Measurements from ENCODE around the gene PERCC1. TPM values are rescaled to one million over a fixed set of nuclear protein-coding genes. Genes with fewer than 3 reads are reported as not detected.

The PERCC1 gene
- total and polyA plus RNA-seq, 9 of the 15 experiments (the other 6 are each of a cell fraction or from before 2014, with no cell fraction given) = not detected

GRCh38 chr16:1459967-1460366 lies 29.1 kb downstream of the PERCC1 start:
- Histone ChIP-seq H3K9me1 (ENCODE audit: control insufficient read depth, insufficient read depth, low read length) (peaks cover 2% of the 10 kb centered on the region), H3K4me2 (ENCODE audit: insufficient read depth, low read length) (no peak overlapping the region), H3K27ac (ENCODE audit: extremely low read depth, low read depth, low read length) (no peak overlapping the region), H2AFZ (ENCODE audit: low read depth, low read length) (no peak overlapping the region), H3K9me3 (replicated peaks; ENCODE audit: control insufficient read depth, insufficient read depth, low read depth, low read length) (no peaks in the 10 kb centered on the region), H3K4me1 (replicated peaks in 1 of 2; ENCODE audit: control insufficient read depth in 2 of 2, insufficient read depth in 2 of 2, low read length in 2 of 2) (peaks cover 0 to 16% of the 10 kb centered on the region in 2 experiments; a peak in 2 of 5 replicates), H3K4me3 (no peak overlapping the region), H3K79me2 (ENCODE audit: control insufficient read depth, insufficient read depth, low read length) (no peaks in the 10 kb centered on the region), H3K36me3 (ENCODE audit: control insufficient read depth, insufficient read depth, low read length) (peaks cover 61% of the 10 kb centered on the region; the same call in 2 of the 3 replicates), H3K27me3 (ENCODE audit: control insufficient read depth in 2 of 2, insufficient read depth in 2 of 2, low read length in 2 of 2) (no peaks in the 10 kb centered on the region), H4K20me1 (replicated peaks; ENCODE audit: control insufficient read depth, insufficient read depth, low read length) (0 out of 2 replicates have a peak, but pooled peaks cover 5% of the 10 kb centered on the region), H3K9ac (ENCODE audit: insufficient read depth in 1 of 2, low read depth in 2 of 2, low read length in 2 of 2) (no peak overlapping the region; a peak in 1 of 4 replicates)
- DNase-seq (ENCODE audit: extremely low read depth in 1 of 4, low spot score in 3 of 4) (no peak), FAIRE-seq (no peak), ATAC-seq (no peak)
- 77% methylated on average over 8 of the region's 10 CpGs for WGBS (ENCODE audit: insufficient coverage, low coverage, missing lambda C conversion rate)
- ChIA-PET POLR2A (interaction anchor here (0.5 kb wide), 1 partner anchor 74 kb away, joined by 4 read pairs; no protein-coding TSS in a partner anchor), CTCF (ENCODE audit: low intra/inter-chr PET ratio) (no interaction called here)
- BruUV-seq (replicated peaks) = no TSS peak
- in situ Hi-C loops (cut with MboI) (no loop called here), intact Hi-C loops (cut with micrococcal nuclease) (no loop called here)
- TF ChIP-seq ETV5 (CRISPR knock-in tag; IDR thresholded peaks at IDR 0.05; ENCODE audit: low read depth) (no peak), GATAD2A (IDR thresholded peaks at IDR 0.05) (no peak), ZNF583 (CRISPR knock-in tag; IDR thresholded peaks at IDR 0.05) (no peak), EP400 (IDR thresholded peaks at IDR 0.05) (no peak), SMARCA5 (IDR thresholded peaks at IDR 0.05) (no peak), ZNF140 (CRISPR knock-in tag; IDR thresholded peaks at IDR 0.05) (no peak), SIN3B (IDR thresholded peaks at IDR 0.05; ENCODE audit: low read depth) (no peak), POU5F1 (IDR thresholded peaks at IDR 0.05; ENCODE audit: borderline replicate concordance, low read depth, low read length, partially characterized antibody) (no peak), DLX4 (CRISPR knock-in tag; IDR thresholded peaks at IDR 0.05) (no peak), SMC3 (conservative IDR thresholded peaks at IDR 0.05; ENCODE audit: insufficient read depth, low read depth, low read length) (no peak), MTA2 (IDR thresholded peaks at IDR 0.05; ENCODE audit: low read depth) (no peak), ZNF239 (CRISPR knock-in tag; IDR thresholded peaks at IDR 0.05) (no peak), ZNF121 (CRISPR knock-in tag; conservative IDR thresholded peaks at IDR 0.05) (no peak), MCM2 (IDR thresholded peaks at IDR 0.05; ENCODE audit: low read depth) (no peak)
- TF ChIP-seq, protein P1, sequence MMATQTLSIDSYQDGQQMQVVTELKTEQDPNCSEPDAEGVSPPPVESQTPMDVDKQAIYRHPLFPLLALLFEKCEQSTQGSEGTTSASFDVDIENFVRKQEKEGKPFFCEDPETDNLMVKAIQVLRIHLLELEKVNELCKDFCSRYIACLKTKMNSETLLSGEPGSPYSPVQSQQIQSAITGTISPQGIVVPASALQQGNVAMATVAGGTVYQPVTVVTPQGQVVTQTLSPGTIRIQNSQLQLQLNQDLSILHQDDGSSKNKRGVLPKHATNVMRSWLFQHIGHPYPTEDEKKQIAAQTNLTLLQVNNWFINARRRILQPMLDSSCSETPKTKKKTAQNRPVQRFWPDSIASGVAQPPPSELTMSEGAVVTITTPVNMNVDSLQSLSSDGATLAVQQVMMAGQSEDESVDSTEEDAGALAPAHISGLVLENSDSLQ (IDR thresholded peaks at IDR 0.05) = no peak
- TF ChIP-seq, protein P2, sequence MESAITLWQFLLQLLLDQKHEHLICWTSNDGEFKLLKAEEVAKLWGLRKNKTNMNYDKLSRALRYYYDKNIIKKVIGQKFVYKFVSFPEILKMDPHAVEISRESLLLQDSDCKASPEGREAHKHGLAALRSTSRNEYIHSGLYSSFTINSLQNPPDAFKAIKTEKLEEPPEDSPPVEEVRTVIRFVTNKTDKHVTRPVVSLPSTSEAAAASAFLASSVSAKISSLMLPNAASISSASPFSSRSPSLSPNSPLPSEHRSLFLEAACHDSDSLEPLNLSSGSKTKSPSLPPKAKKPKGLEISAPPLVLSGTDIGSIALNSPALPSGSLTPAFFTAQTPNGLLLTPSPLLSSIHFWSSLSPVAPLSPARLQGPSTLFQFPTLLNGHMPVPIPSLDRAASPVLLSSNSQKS (CRISPR knock-in tag; IDR thresholded peaks at IDR 0.05) = no peak
- TF ChIP-seq, protein P3, sequence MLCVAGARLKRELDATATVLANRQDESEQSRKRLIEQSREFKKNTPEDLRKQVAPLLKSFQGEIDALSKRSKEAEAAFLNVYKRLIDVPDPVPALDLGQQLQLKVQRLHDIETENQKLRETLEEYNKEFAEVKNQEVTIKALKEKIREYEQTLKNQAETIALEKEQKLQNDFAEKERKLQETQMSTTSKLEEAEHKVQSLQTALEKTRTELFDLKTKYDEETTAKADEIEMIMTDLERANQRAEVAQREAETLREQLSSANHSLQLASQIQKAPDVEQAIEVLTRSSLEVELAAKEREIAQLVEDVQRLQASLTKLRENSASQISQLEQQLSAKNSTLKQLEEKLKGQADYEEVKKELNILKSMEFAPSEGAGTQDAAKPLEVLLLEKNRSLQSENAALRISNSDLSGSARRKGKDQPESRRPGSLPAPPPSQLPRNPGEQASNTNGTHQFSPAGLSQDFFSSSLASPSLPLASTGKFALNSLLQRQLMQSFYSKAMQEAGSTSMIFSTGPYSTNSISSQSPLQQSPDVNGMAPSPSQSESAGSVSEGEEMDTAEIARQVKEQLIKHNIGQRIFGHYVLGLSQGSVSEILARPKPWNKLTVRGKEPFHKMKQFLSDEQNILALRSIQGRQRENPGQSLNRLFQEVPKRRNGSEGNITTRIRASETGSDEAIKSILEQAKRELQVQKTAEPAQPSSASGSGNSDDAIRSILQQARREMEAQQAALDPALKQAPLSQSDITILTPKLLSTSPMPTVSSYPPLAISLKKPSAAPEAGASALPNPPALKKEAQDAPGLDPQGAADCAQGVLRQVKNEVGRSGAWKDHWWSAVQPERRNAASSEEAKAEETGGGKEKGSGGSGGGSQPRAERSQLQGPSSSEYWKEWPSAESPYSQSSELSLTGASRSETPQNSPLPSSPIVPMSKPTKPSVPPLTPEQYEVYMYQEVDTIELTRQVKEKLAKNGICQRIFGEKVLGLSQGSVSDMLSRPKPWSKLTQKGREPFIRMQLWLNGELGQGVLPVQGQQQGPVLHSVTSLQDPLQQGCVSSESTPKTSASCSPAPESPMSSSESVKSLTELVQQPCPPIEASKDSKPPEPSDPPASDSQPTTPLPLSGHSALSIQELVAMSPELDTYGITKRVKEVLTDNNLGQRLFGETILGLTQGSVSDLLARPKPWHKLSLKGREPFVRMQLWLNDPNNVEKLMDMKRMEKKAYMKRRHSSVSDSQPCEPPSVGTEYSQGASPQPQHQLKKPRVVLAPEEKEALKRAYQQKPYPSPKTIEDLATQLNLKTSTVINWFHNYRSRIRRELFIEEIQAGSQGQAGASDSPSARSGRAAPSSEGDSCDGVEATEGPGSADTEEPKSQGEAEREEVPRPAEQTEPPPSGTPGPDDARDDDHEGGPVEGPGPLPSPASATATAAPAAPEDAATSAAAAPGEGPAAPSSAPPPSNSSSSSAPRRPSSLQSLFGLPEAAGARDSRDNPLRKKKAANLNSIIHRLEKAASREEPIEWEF (CRISPR knock-in tag; IDR thresholded peaks at IDR 0.05) = no peak

Data from K562 (cell line).